Trophoblast cell (in vitro differentiated cells and primary cell): ENCODE results near the gene PRRX1.

ENCODE experiments used
- DNase-seq, 2 donors: peaks; one replicate each; pipeline ENCODE4 v3.0.0-alpha.2; 2016
- H2AFZ ChIP-seq: 2 replicates; pipeline ENCODE4 v1.6.1; 2013; ENCODE audit warnings: low read length, moderate library complexity, mild to moderate bottlenecking; ENCODE audit not compliant: insufficient read depth, poor library complexity
- H2AK5ac ChIP-seq: 2 replicates; pipeline ENCODE4 v1.6.1; 2013; ENCODE audit warnings: mild to moderate bottlenecking, low read length
- H2BK120ac ChIP-seq: 2 replicates; pipeline ENCODE4 v1.6.1; 2013; ENCODE audit warnings: low read length, mild to moderate bottlenecking, moderate library complexity; ENCODE audit not compliant: insufficient read depth, poor library complexity
- H2BK12ac ChIP-seq: 2 replicates; pipeline ENCODE4 v1.6.1; 2013; ENCODE audit warnings: mild to moderate bottlenecking, low read length, moderate library complexity
- H2BK5ac ChIP-seq: 2 replicates; pipeline ENCODE4 v1.6.1; 2013; ENCODE audit warnings: low read length, low read depth, moderate library complexity, mild to moderate bottlenecking; ENCODE audit not compliant: poor library complexity
- H3K14ac ChIP-seq: 2 replicates; pipeline ENCODE4 v1.6.1; 2013; ENCODE audit warnings: mild to moderate bottlenecking, low read length
- H3K18ac ChIP-seq: 2 replicates; pipeline ENCODE4 v1.6.1; 2013; ENCODE audit warnings: mild to moderate bottlenecking, low read length
- H3K23ac ChIP-seq: 2 replicates; pipeline ENCODE4 v1.6.1; 2013; ENCODE audit warnings: low read length
- H3K27ac ChIP-seq: 2 replicates; pipeline ENCODE4 v1.5.1; 2013; ENCODE audit warnings: low read depth, mild to moderate bottlenecking, inconsistent platforms, low read length, moderate library complexity
- H3K27me3 ChIP-seq: 2 replicates; pipeline ENCODE4 v1.6.1; 2013; ENCODE audit warnings: inconsistent platforms, mild to moderate bottlenecking, low read length, moderate library complexity; ENCODE audit not compliant: insufficient read depth
- H3K36me3 ChIP-seq, 2 experiments: 1 replicate in 1 of 2; 2 replicates in 1 of 2; pipeline ENCODE4 v1.6.1; 2013; ENCODE audit warnings: low read length in 2 of 2, mild to moderate bottlenecking in 2 of 2, moderate library complexity in 1 of 2; ENCODE audit not compliant: insufficient read depth in 2 of 2, control insufficient read depth in 1 of 2
- H3K4ac ChIP-seq: 2 replicates; pipeline ENCODE4 v1.6.1; 2013; ENCODE audit warnings: low read depth, mild to moderate bottlenecking, low read length, moderate library complexity
- H3K4me1 ChIP-seq, 2 experiments: 1 replicate in 1 of 2; 2 replicates in 1 of 2; pipeline ENCODE4 v1.6.1; 2013; ENCODE audit warnings: low read length in 2 of 2, mild to moderate bottlenecking in 2 of 2, moderate library complexity in 1 of 2; ENCODE audit not compliant: insufficient read depth in 2 of 2, control insufficient read depth in 1 of 2
- H3K4me2 ChIP-seq: 2 replicates; pipeline ENCODE4 v1.6.1; 2013; ENCODE audit warnings: inconsistent platforms, mild to moderate bottlenecking, low read length, moderate library complexity
- H3K4me3 ChIP-seq: 2 replicates; pipeline ENCODE4 v1.5.1; 2013; ENCODE audit warnings: mild to moderate bottlenecking, low read depth, low read length, inconsistent platforms
- H3K79me1 ChIP-seq: one replicate; pipeline ENCODE4 v1.6.1; 2013; ENCODE audit warnings: low read length
- H3K79me2 ChIP-seq: 2 replicates; pipeline ENCODE4 v1.6.1; 2013; ENCODE audit warnings: low read length, mild to moderate bottlenecking; ENCODE audit not compliant: control insufficient read depth, insufficient read depth, poor library complexity
- H3K9ac ChIP-seq: 2 replicates; pipeline ENCODE4 v1.6.1; 2013; ENCODE audit warnings: mild to moderate bottlenecking, low read length
- H3K9me3 ChIP-seq: 2 replicates; pipeline ENCODE4 v1.6.1; 2013; ENCODE audit warnings: low read depth, mild to moderate bottlenecking, control low read depth, inconsistent platforms, low read length; ENCODE audit not compliant: insufficient read depth
- H4K12ac ChIP-seq: 2 replicates; pipeline ENCODE4 v1.6.1; 2013; ENCODE audit warnings: low read depth, mild to moderate bottlenecking, low read length, moderate library complexity
- H4K8ac ChIP-seq: 2 replicates; pipeline ENCODE4 v1.6.1; 2013; ENCODE audit warnings: low read depth, mild to moderate bottlenecking, low read length, moderate library complexity
- H4K91ac ChIP-seq: one replicate; pipeline ENCODE4 v1.6.1; 2013; ENCODE audit warnings: low read depth, mild to moderate bottlenecking, low read length, moderate library complexity
- WGBS: extraction: QIAGEN DNeasy Blood & Tissue Kit; methylation state at CpG from one replicate; pipeline ENCODE4 v1.1.7; 2013; ENCODE audit warnings: missing lambda C conversion rate; ENCODE audit not compliant: insufficient read length, insufficient coverage; ENCODE audit errors: extremely low coverage; 5-methylcytosine and 5-hydroxymethylcytosine counted together

Gene PRRX1

DNA sequence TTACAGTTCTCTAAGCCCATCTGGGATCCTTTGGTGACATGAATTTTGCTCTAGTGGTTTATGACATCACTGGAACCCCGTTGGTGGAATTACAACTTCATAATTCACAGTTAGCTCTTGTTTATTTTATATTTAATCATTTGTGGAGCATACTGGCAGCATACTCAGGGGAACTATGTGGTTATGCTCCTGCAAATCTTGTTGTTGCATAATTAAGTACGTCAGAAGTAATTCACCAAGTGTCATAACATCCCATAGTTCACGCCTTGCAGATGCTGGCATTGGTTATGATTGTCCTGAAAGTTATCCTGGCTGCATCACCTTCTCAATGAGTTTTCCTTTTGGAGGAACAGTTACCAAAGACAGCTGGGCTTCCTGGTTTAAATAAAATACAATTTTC is 16.5 kb downstream of the PRRX1 start:
- Histone ChIP-seq H4K8ac (no peak overlapping the region), H3K27ac (no peak overlapping the region), H3K9me3 (no peaks in the 10 kb centered on the region), H3K23ac (no peak overlapping the region), H3K79me2 (no peaks in the 10 kb centered on the region), H3K18ac (no peak overlapping the region), H3K4me1 (no peaks in the 10 kb centered on the region), H3K36me3 (no peaks in the 10 kb centered on the region), H3K4me3 (no peak overlapping the region), H3K27me3 (no peaks in the 10 kb centered on the region), H2AFZ (no peak overlapping the region), H4K91ac (no peak overlapping the region), H3K4ac (no peak overlapping the region), H3K14ac (no peak overlapping the region), H2BK120ac (no peak overlapping the region), H3K4me2 (no peak overlapping the region), H4K12ac (no peak overlapping the region), H3K9ac (no peak overlapping the region), H2BK5ac (no peak overlapping the region), H2AK5ac (no peak overlapping the region), H3K79me1 (no peaks in the 10 kb centered on the region), H2BK12ac (no peak overlapping the region)
- WGBS, result no CpG with 5 or more reads among the region's 3 CpGs
- DNase-seq, result peak in 1 of 2 donors; percentile 30

GRCh38 chr1:170682169-170682568 is 18.2 kb downstream of the PRRX1 start:
- Histone ChIP-seq H4K8ac (no peak overlapping the region), H3K4ac (no peak overlapping the region), H3K9ac (no peak overlapping the region), H3K36me3 (no peaks in the 10 kb centered on the region), H2BK5ac (no peak overlapping the region), H3K18ac (no peak overlapping the region), H2AFZ (no peak overlapping the region), H3K4me1 (no peaks in the 10 kb centered on the region), H3K23ac (no peak overlapping the region), H3K79me2 (no peaks in the 10 kb centered on the region), H3K4me2 (no peak overlapping the region), H4K91ac (no peak overlapping the region), H2BK12ac (no peak overlapping the region), H2BK120ac (no peak overlapping the region), H4K12ac (no peak overlapping the region), H3K9me3 (no peaks in the 10 kb centered on the region), H3K27me3 (no peaks in the 10 kb centered on the region), H2AK5ac (no peak overlapping the region), H3K79me1 (no peaks in the 10 kb centered on the region), H3K4me3 (no peak overlapping the region), H3K27ac (no peak overlapping the region), H3K14ac (no peak overlapping the region)
- no CpG with 5 or more reads among the region's 1 CpG for WGBS
- no peak for DNase-seq

DNA sequence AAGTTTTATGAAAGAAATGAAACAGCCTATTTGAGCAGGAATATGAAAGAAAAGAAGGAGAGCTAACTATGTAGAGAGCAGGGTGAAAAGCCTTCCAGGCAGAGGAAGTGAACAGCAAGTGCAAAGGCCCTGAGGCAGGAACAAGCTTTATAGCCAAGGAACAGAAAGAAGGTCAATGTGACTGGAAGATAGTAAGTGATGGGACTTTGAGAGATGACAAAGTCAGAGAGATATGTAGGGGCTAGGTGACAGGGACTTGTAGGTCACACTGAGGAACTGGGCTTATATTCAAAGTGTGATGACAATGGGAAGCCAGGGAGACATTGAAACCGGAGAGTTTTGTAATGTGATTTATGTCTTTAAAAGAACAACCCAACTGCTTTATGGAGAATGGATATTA is 18.9 kb downstream of the PRRX1 start:
- Histone ChIP-seq H2AK5ac (no peak overlapping the region), H3K27me3 (no peaks in the 10 kb centered on the region), H2BK12ac (no peak overlapping the region), H3K27ac (no peak overlapping the region), H2BK120ac (no peak overlapping the region), H3K9me3 (no peaks in the 10 kb centered on the region), H3K9ac (no peak overlapping the region), H3K36me3 (no peaks in the 10 kb centered on the region), H3K4me1 (no peaks in the 10 kb centered on the region), H3K18ac (no peak overlapping the region), H2BK5ac (no peak overlapping the region), H4K91ac (no peak overlapping the region), H3K4me3 (no peak overlapping the region), H3K23ac (no peak overlapping the region), H3K4me2 (no peak overlapping the region), H4K12ac (no peak overlapping the region), H3K79me2 (no peaks in the 10 kb centered on the region), H4K8ac (no peak overlapping the region), H2AFZ (no peak overlapping the region), H3K14ac (no peak overlapping the region), H3K4ac (no peak overlapping the region), H3K79me1 (no peaks in the 10 kb centered on the region)
- DNase-seq, result no peak
- no CpG with 5 or more reads among the region's 1 CpG for WGBS

GRCh38 chr1:170685166-170685565 is 21.2 kb downstream of the PRRX1 start:
- Histone ChIP-seq H2BK5ac (no peak overlapping the region), H3K27ac (no peak overlapping the region), H3K79me1 (no peaks in the 10 kb centered on the region), H4K91ac (no peak overlapping the region), H3K4ac (no peak overlapping the region), H3K18ac (no peak overlapping the region), H3K79me2 (no peaks in the 10 kb centered on the region), H3K9me3 (no peaks in the 10 kb centered on the region), H2BK12ac (no peak overlapping the region), H3K4me3 (no peak overlapping the region), H3K4me1 (no peaks in the 10 kb centered on the region), H3K9ac (no peak overlapping the region), H2BK120ac (no peak overlapping the region), H4K12ac (no peak overlapping the region), H2AK5ac (no peak overlapping the region), H3K4me2 (no peak overlapping the region), H3K27me3 (no peaks in the 10 kb centered on the region), H3K14ac (no peak overlapping the region), H3K36me3 (no peaks in the 10 kb centered on the region), H3K23ac (no peak overlapping the region), H4K8ac (no peak overlapping the region), H2AFZ (no peak overlapping the region)
- DNase-seq, result no peak
- WGBS, result no CpG with 5 or more reads among the region's 4 CpGs
